HepG2 (cell line): ENCODE results near the gene CHID1. TPM values are rescaled to one million over a fixed set of nuclear protein-coding genes. Genes with fewer than 3 reads are reported as not detected.

Source experiments
- HNRNPL ChIP-seq: fragments of 200-400 bp; formaldehyde crosslinking; IDR thresholded peaks from 2 replicates; pipeline ENCODE4 v1.6.1; 2017; ENCODE audit warnings: mild to moderate bottlenecking, low read depth, low read length
- NPAS2 ChIP-seq: sonication (generic); formaldehyde crosslinking; IDR thresholded peaks from 2 replicates; pipeline ENCODE4 v1.8.0; 2022; ENCODE audit warnings: mild to moderate bottlenecking, missing genetic modification reagents, borderline replicate concordance
- PHF20 ChIP-seq: sonication (generic); formaldehyde crosslinking; IDR thresholded peaks from 2 replicates; pipeline ENCODE4 v1.5.0; 2020; ENCODE audit warnings: mild to moderate bottlenecking, missing genetic modification reagents
- ZNF225 ChIP-seq: sonication (generic); formaldehyde crosslinking; IDR thresholded peaks from 2 replicates; pipeline ENCODE4 v1.4.0; 2020; ENCODE audit warnings: mild to moderate bottlenecking, missing genetic modification reagents
- ZSCAN25 ChIP-seq: sonication (generic); formaldehyde crosslinking; IDR thresholded peaks from 2 replicates; pipeline ENCODE4 v1.8.0; 2022; ENCODE audit warnings: mild to moderate bottlenecking, missing genetic modification reagents
- polyA plus RNA-seq, 8 experiments: library from polyadenylated mRNA; depleted of rRNA in 3 of 8; stranded (reverse) in 7 of 8; unstranded in 1 of 8; fragments of >200 nt; fragmentation: Illumina TruSeq in 4 of 8; extraction: Trizol in 4 of 8; gene quantifications; 2 replicates each; pipeline versions ENCODE4 v1.2.1 to v1.2.3, GENCODE V29; 2011 to 2016; ENCODE audit warnings: low read depth in 4 of 8, missing spikeins in 1 of 8, mixed read lengths in 1 of 8; ENCODE audit not compliant: insufficient read depth in 1 of 8
- total RNA-seq, 5 experiments: library from RNA; depleted of rRNA; stranded (reverse); fragments of >200 nt; fragmentation: Illumina TruSeq; extraction: Trizol; gene quantifications; 2 replicates each; pipeline ENCODE4 v1.2.3, GENCODE V29; 2016; ENCODE audit warnings: low read depth in 1 of 5
- TF ChIP-seq, protein P1 (sequence below), 2 experiments: sonication (generic) in 1 of 2; formaldehyde crosslinking in 1 of 2; IDR thresholded peaks; 2 replicates each; pipeline versions ENCODE4 v1.6.1 to v1.9.0; 2014 to 2022; ENCODE audit warnings: antibody characterized with exemption in 1 of 2, borderline replicate concordance in 1 of 2, inconsistent platforms in 1 of 2, low read depth in 1 of 2, missing genetic modification reagents in 1 of 2
- TF ChIP-seq, protein P2 (sequence below), 2 experiments: sonication (generic) in 1 of 2; formaldehyde crosslinking in 1 of 2; IDR thresholded peaks; 2 replicates each; pipeline versions ENCODE4 v1.4.0 to v1.6.1; 2016 to 2020; ENCODE audit warnings: borderline replicate concordance in 1 of 2, low read depth in 1 of 2, mild to moderate bottlenecking in 1 of 2, missing genetic modification reagents in 1 of 2
- TF ChIP-seq, protein P3 (sequence below): sonication (generic); formaldehyde crosslinking; IDR thresholded peaks from 2 replicates; pipeline ENCODE4 v1.5.1; 2020; ENCODE audit warnings: missing genetic modification reagents, mild to moderate bottlenecking, borderline replicate concordance
- TF ChIP-seq, protein P4 (sequence below): sonication (generic); formaldehyde crosslinking; IDR thresholded peaks from 2 replicates; pipeline ENCODE4 v1.9.0; 2021; ENCODE audit warnings: mild to moderate bottlenecking, missing genetic modification reagents

CHID1 gene
- total and polyA plus RNA-seq, 2 of the 13 experiments (the other 11 are each of a cell fraction or from before 2014, with no cell fraction given): 65.1 to 93.6 TPM

DNA sequence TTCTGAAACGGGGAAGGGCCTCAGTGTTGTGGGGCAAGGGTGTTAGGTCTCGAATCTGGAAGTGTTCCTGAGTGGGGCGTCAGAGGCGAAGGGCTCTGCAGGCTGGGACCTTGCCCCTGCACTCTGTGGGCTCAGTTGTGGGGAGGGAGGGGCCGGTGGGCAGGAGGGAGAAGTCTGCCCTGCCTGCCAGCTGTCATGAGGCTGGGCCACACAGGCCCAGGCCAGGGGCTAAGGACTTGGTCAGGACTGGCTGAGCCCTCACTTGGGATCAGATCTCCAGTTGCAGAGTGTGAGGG is 82.8 kb downstream of the CHID1 start, which contains the start of gene CRACR2B (continued):
- TF ChIP-seq, protein P1, sequence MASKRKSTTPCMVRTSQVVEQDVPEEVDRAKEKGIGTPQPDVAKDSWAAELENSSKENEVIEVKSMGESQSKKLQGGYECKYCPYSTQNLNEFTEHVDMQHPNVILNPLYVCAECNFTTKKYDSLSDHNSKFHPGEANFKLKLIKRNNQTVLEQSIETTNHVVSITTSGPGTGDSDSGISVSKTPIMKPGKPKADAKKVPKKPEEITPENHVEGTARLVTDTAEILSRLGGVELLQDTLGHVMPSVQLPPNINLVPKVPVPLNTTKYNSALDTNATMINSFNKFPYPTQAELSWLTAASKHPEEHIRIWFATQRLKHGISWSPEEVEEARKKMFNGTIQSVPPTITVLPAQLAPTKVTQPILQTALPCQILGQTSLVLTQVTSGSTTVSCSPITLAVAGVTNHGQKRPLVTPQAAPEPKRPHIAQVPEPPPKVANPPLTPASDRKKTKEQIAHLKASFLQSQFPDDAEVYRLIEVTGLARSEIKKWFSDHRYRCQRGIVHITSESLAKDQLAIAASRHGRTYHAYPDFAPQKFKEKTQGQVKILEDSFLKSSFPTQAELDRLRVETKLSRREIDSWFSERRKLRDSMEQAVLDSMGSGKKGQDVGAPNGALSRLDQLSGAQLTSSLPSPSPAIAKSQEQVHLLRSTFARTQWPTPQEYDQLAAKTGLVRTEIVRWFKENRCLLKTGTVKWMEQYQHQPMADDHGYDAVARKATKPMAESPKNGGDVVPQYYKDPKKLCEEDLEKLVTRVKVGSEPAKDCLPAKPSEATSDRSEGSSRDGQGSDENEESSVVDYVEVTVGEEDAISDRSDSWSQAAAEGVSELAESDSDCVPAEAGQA (IDR thresholded peaks at IDR 0.05; ENCODE audit: low read depth): no peak
- TF ChIP-seq, protein P1 (CRISPR knock-in tag; IDR thresholded peaks at IDR 0.05; ENCODE audit: borderline replicate concordance): no peak
- 0 out of 2 replicates have a peak, but pooled peaks have one; percentile 32 for TF ChIP-seq NPAS2 (CRISPR knock-in tag)
- TF ChIP-seq, protein P2, sequence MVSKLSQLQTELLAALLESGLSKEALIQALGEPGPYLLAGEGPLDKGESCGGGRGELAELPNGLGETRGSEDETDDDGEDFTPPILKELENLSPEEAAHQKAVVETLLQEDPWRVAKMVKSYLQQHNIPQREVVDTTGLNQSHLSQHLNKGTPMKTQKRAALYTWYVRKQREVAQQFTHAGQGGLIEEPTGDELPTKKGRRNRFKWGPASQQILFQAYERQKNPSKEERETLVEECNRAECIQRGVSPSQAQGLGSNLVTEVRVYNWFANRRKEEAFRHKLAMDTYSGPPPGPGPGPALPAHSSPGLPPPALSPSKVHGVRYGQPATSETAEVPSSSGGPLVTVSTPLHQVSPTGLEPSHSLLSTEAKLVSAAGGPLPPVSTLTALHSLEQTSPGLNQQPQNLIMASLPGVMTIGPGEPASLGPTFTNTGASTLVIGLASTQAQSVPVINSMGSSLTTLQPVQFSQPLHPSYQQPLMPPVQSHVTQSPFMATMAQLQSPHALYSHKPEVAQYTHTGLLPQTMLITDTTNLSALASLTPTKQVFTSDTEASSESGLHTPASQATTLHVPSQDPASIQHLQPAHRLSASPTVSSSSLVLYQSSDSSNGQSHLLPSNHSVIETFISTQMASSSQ (IDR thresholded peaks at IDR 0.05; ENCODE audit: low read depth): no peak
- TF ChIP-seq, protein P2 (CRISPR knock-in tag; IDR thresholded peaks at IDR 0.05; ENCODE audit: borderline replicate concordance): 0 out of 2 replicates have a peak, but pooled peaks have one; percentile 21
- TF ChIP-seq, protein P3, sequence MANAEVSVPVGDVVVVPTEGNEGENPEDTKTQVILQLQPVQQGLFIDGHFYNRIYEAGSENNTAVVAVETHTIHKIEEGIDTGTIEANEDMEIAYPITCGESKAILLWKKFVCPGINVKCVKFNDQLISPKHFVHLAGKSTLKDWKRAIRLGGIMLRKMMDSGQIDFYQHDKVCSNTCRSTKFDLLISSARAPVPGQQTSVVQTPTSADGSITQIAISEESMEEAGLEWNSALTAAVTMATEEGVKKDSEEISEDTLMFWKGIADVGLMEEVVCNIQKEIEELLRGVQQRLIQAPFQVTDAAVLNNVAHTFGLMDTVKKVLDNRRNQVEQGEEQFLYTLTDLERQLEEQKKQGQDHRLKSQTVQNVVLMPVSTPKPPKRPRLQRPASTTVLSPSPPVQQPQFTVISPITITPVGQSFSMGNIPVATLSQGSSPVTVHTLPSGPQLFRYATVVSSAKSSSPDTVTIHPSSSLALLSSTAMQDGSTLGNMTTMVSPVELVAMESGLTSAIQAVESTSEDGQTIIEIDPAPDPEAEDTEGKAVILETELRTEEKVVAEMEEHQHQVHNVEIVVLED (CRISPR knock-in tag): no peak
- 0 out of 2 replicates have a peak, but pooled peaks have one; percentile 14 for TF ChIP-seq ZNF225 (CRISPR knock-in tag)
- 0 out of 2 replicates have a peak, but pooled peaks have one; percentile 41 for TF ChIP-seq ZSCAN25
- TF ChIP-seq PHF20 (CRISPR knock-in tag): no peak
- TF ChIP-seq HNRNPL: 0 out of 2 replicates have a peak, but pooled peaks have one; percentile 32
- TF ChIP-seq, protein P4, sequence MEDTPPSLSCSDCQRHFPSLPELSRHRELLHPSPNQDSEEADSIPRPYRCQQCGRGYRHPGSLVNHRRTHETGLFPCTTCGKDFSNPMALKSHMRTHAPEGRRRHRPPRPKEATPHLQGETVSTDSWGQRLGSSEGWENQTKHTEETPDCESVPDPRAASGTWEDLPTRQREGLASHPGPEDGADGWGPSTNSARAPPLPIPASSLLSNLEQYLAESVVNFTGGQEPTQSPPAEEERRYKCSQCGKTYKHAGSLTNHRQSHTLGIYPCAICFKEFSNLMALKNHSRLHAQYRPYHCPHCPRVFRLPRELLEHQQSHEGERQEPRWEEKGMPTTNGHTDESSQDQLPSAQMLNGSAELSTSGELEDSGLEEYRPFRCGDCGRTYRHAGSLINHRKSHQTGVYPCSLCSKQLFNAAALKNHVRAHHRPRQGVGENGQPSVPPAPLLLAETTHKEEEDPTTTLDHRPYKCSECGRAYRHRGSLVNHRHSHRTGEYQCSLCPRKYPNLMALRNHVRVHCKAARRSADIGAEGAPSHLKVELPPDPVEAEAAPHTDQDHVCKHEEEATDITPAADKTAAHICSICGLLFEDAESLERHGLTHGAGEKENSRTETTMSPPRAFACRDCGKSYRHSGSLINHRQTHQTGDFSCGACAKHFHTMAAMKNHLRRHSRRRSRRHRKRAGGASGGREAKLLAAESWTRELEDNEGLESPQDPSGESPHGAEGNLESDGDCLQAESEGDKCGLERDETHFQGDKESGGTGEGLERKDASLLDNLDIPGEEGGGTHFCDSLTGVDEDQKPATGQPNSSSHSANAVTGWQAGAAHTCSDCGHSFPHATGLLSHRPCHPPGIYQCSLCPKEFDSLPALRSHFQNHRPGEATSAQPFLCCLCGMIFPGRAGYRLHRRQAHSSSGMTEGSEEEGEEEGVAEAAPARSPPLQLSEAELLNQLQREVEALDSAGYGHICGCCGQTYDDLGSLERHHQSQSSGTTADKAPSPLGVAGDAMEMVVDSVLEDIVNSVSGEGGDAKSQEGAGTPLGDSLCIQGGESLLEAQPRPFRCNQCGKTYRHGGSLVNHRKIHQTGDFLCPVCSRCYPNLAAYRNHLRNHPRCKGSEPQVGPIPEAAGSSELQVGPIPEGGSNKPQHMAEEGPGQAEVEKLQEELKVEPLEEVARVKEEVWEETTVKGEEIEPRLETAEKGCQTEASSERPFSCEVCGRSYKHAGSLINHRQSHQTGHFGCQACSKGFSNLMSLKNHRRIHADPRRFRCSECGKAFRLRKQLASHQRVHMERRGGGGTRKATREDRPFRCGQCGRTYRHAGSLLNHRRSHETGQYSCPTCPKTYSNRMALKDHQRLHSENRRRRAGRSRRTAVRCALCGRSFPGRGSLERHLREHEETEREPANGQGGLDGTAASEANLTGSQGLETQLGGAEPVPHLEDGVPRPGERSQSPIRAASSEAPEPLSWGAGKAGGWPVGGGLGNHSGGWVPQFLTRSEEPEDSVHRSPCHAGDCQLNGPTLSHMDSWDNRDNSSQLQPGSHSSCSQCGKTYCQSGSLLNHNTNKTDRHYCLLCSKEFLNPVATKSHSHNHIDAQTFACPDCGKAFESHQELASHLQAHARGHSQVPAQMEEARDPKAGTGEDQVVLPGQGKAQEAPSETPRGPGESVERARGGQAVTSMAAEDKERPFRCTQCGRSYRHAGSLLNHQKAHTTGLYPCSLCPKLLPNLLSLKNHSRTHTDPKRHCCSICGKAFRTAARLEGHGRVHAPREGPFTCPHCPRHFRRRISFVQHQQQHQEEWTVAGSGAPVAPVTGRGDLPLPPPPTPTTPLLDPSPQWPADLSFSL (CRISPR knock-in tag): no peak
